Neural progenitor cell (in vitro differentiated cells): ENCODE measurements around the gene ANKMY1. TPM values are rescaled to one million over a fixed set of nuclear protein-coding genes. Genes with fewer than 3 reads are reported as not detected.

Source experiments
- DNase-seq: peaks from one replicate; pipeline ENCODE4 v3.0.0-alpha.2; 2016; ENCODE audit warnings: low spot score
- H2AFZ ChIP-seq: fragments of 200-600 bp; sonication (generic); replicated peaks from 2 replicates; pipeline ENCODE4 v1.6.1; 2016; ENCODE audit warnings: antibody characterized with exemption
- H3F3A ChIP-seq: fragments of 200-600 bp; sonication (generic); 2 replicates; pipeline ENCODE4 v1.6.1; 2016; ENCODE audit warnings: antibody characterized with exemption, low read depth
- H3K27ac ChIP-seq: fragments of 200-600 bp; sonication (generic); 2 replicates; pipeline ENCODE4 v1.5.1; 2016; ENCODE audit warnings: mild to moderate bottlenecking
- H3K27me3 ChIP-seq: fragments of 200-600 bp; sonication (generic); 2 replicates; pipeline ENCODE4 v1.6.1; 2016; ENCODE audit warnings: mild to moderate bottlenecking, moderate library complexity
- H3K36me3 ChIP-seq: fragments of 200-600 bp; sonication (generic); 2 replicates; pipeline ENCODE4 v1.5.1; 2016
- H3K4me1 ChIP-seq: fragments of 200-600 bp; sonication (generic); 2 replicates; pipeline ENCODE4 v1.6.1; 2016; ENCODE audit warnings: mixed run types
- H3K4me2 ChIP-seq: fragments of 200-600 bp; sonication (generic); 2 replicates; pipeline ENCODE4 v1.6.1; 2016
- H3K4me3 ChIP-seq: fragments of 200-600 bp; sonication (generic); 2 replicates; pipeline ENCODE4 v1.5.1; 2016
- H3K79me2 ChIP-seq: fragments of 200-600 bp; sonication (generic); 2 replicates; pipeline ENCODE4 v1.6.1; 2016; ENCODE audit warnings: low read depth
- H3K9ac ChIP-seq: fragments of 200-600 bp; sonication (generic); 2 replicates; pipeline ENCODE4 v1.6.1; 2016
- H3K9me3 ChIP-seq: fragments of 200-600 bp; sonication (generic); 2 replicates; pipeline ENCODE4 v1.5.1; 2016; ENCODE audit warnings: low read depth
- H4K20me1 ChIP-seq: fragments of 200-600 bp; sonication (generic); 2 replicates; pipeline ENCODE4 v1.6.1; 2016; ENCODE audit warnings: low read depth
- H3K27ac Mint-ChIP-seq: 3 replicates; pipeline ENCODE4 v1.8.0; 2021; ENCODE audit warnings: mixed read lengths
- H3K27me3 Mint-ChIP-seq: 2 replicates; pipeline ENCODE4 v1.8.0; 2022; ENCODE audit warnings: low read depth, mild to moderate bottlenecking, inconsistent platforms, moderate library complexity, mixed read lengths; ENCODE audit not compliant: insufficient read depth
- H3K36me3 Mint-ChIP-seq: 3 replicates; pipeline ENCODE4 v1.8.0; 2021; ENCODE audit warnings: mixed read lengths
- H3K4me1 Mint-ChIP-seq: 3 replicates; pipeline ENCODE4 v1.8.0; 2021; ENCODE audit warnings: mixed read lengths
- H3K4me3 Mint-ChIP-seq: 3 replicates; pipeline ENCODE4 v1.8.0; 2021; ENCODE audit warnings: mild to moderate bottlenecking, moderate library complexity, mixed read lengths
- H3K9me3 Mint-ChIP-seq: 3 replicates; pipeline ENCODE4 v1.8.0; 2020; ENCODE audit warnings: mixed read lengths
- CTCF ChIP-seq: fragments of 200-600 bp; sonication (generic); IDR thresholded peaks from 2 replicates; pipeline ENCODE4 v1.5.1; 2017; ENCODE audit warnings: antibody characterized with exemption, mild to moderate bottlenecking
- EZH2 ChIP-seq: fragments of 200-600 bp; sonication (generic); IDR thresholded peaks from 2 replicates; pipeline ENCODE4 v1.6.1; 2017; ENCODE audit warnings: antibody characterized with exemption, mild to moderate bottlenecking, moderate library complexity
- EZH2phosphoT487 ChIP-seq: fragments of 200-600 bp; sonication (generic); IDR thresholded peaks from 2 replicates; pipeline ENCODE4 v1.6.1; 2017; ENCODE audit warnings: antibody characterized with exemption
- total RNA-seq: library from RNA; depleted of rRNA; stranded (reverse); fragments of >200 nt; gene quantifications from 2 replicates; pipeline ENCODE4 v1.2.3, GENCODE V29; 2015; ENCODE audit warnings: low replicate concordance

ANKMY1 gene
- total RNA-seq, 1 donor from 2014 or later, result 4.2 TPM

GRCh38 chr2:240559286-240559685 is 1.5 kb upstream of the ANKMY1 start:
- H3K4me3 Mint-ChIP-seq, result peak overlapping the region; percentile 86
- Histone ChIP-seq H3K9me3 (no peaks in the 10 kb centered on the region), H3K79me2 (peaks cover 11% of the 10 kb centered on the region), H3K4me1 (peaks cover 3% of the 10 kb centered on the region), H3K27ac (no peak overlapping the region), H3K27me3 (peaks cover 34% of the 10 kb centered on the region), H4K20me1 (peaks cover 30% of the 10 kb centered on the region), H3K36me3 (no peaks in the 10 kb centered on the region), H3K4me2 (no peak overlapping the region), H2AFZ (no peak overlapping the region), H3F3A (peaks cover 20% of the 10 kb centered on the region), H3K9ac (no peak overlapping the region), H3K4me3 (no peak overlapping the region)
- peaks cover 30% of the 10 kb centered on the region for H3K4me1 Mint-ChIP-seq
- H3K36me3 Mint-ChIP-seq, result peaks cover 2% of the 10 kb centered on the region
- H3K27me3 Mint-ChIP-seq, result no peaks in the 10 kb centered on the region
- no peak for TF ChIP-seq EZH2
- TF ChIP-seq CTCF, result no peak
- no peak for TF ChIP-seq EZH2phosphoT487
- DNase-seq, result no peak
- no peak overlapping the region for H3K27ac Mint-ChIP-seq
- no peaks in the 10 kb centered on the region for H3K9me3 Mint-ChIP-seq

- Histone ChIP-seq H3K27me3 (peaks cover 34% of the 10 kb centered on the region), H3K9ac (no peak overlapping the region), H3K4me1 (peaks cover 3% of the 10 kb centered on the region), H2AFZ (no peak overlapping the region), H3K9me3 (no peaks in the 10 kb centered on the region), H3K4me2 (peak overlapping the region; percentile 90), H4K20me1 (peaks cover 30% of the 10 kb centered on the region), H3K27ac (no peak overlapping the region), H3K4me3 (peak overlapping the region; percentile 47), H3K79me2 (peaks cover 11% of the 10 kb centered on the region), H3F3A (peaks cover 20% of the 10 kb centered on the region), H3K36me3 (no peaks in the 10 kb centered on the region)
- peaks cover 2% of the 10 kb centered on the region for H3K36me3 Mint-ChIP-seq
- DNase-seq, result peak; percentile 39
- peak overlapping the region; percentile 71 for H3K4me3 Mint-ChIP-seq
- peaks cover 30% of the 10 kb centered on the region for H3K4me1 Mint-ChIP-seq
- no peak overlapping the region for H3K27ac Mint-ChIP-seq
- TF ChIP-seq CTCF (no peak), EZH2 (no peak), EZH2phosphoT487 (no peak)
- no peaks in the 10 kb centered on the region for H3K27me3 Mint-ChIP-seq
- no peaks in the 10 kb centered on the region for H3K9me3 Mint-ChIP-seq
Measured at GRCh38 chr2:240558236-240558761, 511 bp upstream of the ANKMY1 start.

- no peaks in the 10 kb centered on the region for H3K36me3 ChIP-seq
- H3K4me2 ChIP-seq, result peak overlapping the region; percentile 90
- H3K79me2 ChIP-seq, result peaks cover 11% of the 10 kb centered on the region
- H3K27ac ChIP-seq, result no peak overlapping the region
- H3K4me3 ChIP-seq, result peak overlapping the region; percentile 47
- DNase-seq, result peak; percentile 7
- no peak overlapping the region for H3K9ac ChIP-seq
- H3K4me1 ChIP-seq, result peaks cover 3% of the 10 kb centered on the region
- H3K27me3 ChIP-seq, result peaks cover 34% of the 10 kb centered on the region
- H3K36me3 Mint-ChIP-seq, result peaks cover 3% of the 10 kb centered on the region
- H4K20me1 ChIP-seq, result peaks cover 30% of the 10 kb centered on the region
- no peaks in the 10 kb centered on the region for H3K27me3 Mint-ChIP-seq
- H3K27ac Mint-ChIP-seq, result no peak overlapping the region
- no peaks in the 10 kb centered on the region for H3K9me3 Mint-ChIP-seq
- TF ChIP-seq EZH2phosphoT487 (no peak), EZH2 (no peak), CTCF (no peak)
- no peak overlapping the region for H2AFZ ChIP-seq
- H3K9me3 ChIP-seq, result no peaks in the 10 kb centered on the region
- no peak overlapping the region for H3K4me3 Mint-ChIP-seq
- H3K4me1 Mint-ChIP-seq, result peaks cover 30% of the 10 kb centered on the region
- H3F3A ChIP-seq, result peaks cover 20% of the 10 kb centered on the region
Measured at GRCh38 chr2:240557101-240557751, 562 bp downstream of the ANKMY1 start.
